Sciatic nerve (tissue), 2 donors: ENCODE measurements around the gene MAU2. TPM values are rescaled to one million over a fixed set of nuclear protein-coding genes. Genes with fewer than 3 reads are reported as not detected.
A peak's percentile ranks its signal among the peaks of the same experiment; 100 is the strongest.
"Not testable (repeated sequence)": the region's sequence is repeated elsewhere in the genome, so short reads cannot be mapped to it uniquely, and the experiment has no call there.

ENCODE experiments used
- ATAC-seq: fragments of 200-7000 bp; cut with Tn5 transposase; one replicate; pipeline ENCODE4 v1.9.1; 2020; ENCODE audit warnings: mild to moderate bottlenecking, moderate library complexity
- DNase-seq: peaks from one replicate; pipeline ENCODE4 v3.0.0-alpha.2; 2020; ENCODE audit warnings: low spot score
- intact Hi-C: fragments of 100-400 bp; cut with DNase I; formaldehyde crosslinking; loops from one replicate; pipeline ENCODE4 v1.14.2; 2022
- total RNA-seq: library from RNA; stranded (reverse); fragmentation: NEBNext Ultra II Directional; extraction: Animal tissue kit (Norgen Biotek cat#: 25700); gene quantifications from one replicate; pipeline ENCODE4 v1.2.1, GENCODE V29; 2021
- donor health status: DM: no; HTN: no; CAD: no.
- donor health status: DM: no; HTN: no; CAD: no.

The MAU2 gene
- total RNA-seq, 1 donor from 2014 or later: 78.5 TPM

- DNase-seq: no peak
- ATAC-seq: peak; percentile 77
- intact Hi-C loops: loop anchor here (5.0 kb wide), 1 partner anchor 126 kb away; no protein-coding TSS in a partner anchor
These were observed 46.1 kb downstream of the MAU2 start for GRCh38 chr19:19366434-19367396.

- intact Hi-C loops: loop anchor here (5.0 kb wide), 1 partner anchor 124 kb away; no protein-coding TSS in a partner anchor
- DNase-seq (no peak), ATAC-seq (no peak)
These were observed 47.5 kb downstream of the MAU2 start for GRCh38 chr19:19368087-19368486.

- intact Hi-C loops: no loop called here
- ATAC-seq (no peak), DNase-seq (no peak)
These were observed 50.4 kb downstream of the MAU2 start for GRCh38 chr19:19371059-19371458.

DNA sequence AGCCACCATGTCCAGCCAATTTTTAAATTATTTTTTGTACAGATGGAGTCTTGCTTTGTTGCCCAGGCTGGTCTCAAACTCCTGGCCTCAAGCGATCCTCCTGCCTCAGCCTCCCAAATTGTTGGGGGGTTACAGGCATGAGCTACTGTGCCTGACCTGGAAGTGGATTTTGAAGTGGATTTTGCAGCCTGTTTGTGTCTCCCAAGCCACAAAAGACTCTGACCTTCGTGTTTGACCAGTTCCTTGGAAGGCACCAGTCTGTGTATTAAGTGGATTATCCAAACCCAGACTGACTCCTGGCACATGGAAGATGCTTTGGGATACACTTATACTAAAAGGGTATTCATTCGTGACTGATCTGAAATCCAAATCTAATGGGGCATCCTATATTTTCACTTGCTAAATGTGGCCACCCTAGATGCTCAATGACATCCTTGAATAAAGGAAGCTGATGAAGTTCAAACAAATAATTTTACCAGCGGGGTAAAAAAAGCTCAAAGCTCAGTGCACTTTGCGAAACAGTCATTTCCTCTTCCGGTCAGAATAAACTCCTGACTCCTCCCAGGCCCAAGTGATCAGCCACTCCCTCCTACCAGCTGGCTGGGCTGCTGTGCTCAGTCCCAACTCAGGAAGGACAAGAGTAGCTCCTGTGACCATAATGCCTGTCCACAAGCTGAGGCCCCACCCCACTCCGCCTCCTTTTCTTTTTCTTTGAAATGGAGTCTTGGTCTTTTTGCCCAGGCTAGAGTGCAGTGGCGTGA, 52.2 kb downstream of the MAU2 start:
- no peak for DNase-seq
- intact Hi-C loops: no loop called here
- peak; percentile 86 for ATAC-seq

DNA sequence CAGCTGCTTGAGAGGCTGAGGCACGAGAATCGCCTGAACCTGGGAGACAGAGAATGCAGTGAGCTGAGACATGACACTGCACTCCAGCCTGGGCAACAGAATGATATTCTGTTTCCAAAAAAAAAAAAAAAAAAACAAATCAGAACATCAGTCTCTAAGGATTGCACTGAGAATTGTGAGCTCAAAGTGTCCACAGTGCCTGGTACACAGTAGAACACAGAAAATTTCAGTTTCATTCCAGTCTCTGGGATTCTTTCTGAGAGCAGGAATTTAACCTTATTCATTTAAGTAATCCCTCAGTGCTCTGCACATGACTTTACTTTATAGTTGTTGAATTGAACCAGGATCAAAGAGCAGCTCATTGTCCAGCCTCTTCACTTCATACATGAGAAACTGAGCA, 58.9 kb downstream of the MAU2 start:
- intact Hi-C loops: no loop called here
- ATAC-seq (peak; percentile 60), DNase-seq (no peak)

DNA sequence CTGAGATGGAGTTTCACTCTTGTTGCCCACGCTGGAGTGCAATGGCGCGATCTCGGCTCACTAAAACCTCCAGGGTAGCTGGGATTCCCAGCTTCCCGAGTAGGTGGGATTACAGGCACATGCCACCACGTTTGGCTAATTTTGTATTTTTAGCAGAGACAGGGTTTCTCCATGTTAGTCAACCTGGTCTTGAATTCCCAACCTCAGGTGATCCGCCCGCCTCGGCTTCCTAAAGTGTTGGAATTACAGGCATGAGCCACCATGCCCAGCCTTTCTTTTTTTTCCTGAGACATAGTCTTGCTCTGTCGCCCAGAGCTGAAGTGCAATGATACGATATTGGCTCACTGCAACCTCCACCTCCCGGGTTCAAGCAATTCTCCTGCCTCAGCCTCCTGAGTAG, 59.7 kb downstream of the MAU2 start:
- DNase-seq, ATAC-seq, intact Hi-C loops: not testable (repeated sequence)

DNA sequence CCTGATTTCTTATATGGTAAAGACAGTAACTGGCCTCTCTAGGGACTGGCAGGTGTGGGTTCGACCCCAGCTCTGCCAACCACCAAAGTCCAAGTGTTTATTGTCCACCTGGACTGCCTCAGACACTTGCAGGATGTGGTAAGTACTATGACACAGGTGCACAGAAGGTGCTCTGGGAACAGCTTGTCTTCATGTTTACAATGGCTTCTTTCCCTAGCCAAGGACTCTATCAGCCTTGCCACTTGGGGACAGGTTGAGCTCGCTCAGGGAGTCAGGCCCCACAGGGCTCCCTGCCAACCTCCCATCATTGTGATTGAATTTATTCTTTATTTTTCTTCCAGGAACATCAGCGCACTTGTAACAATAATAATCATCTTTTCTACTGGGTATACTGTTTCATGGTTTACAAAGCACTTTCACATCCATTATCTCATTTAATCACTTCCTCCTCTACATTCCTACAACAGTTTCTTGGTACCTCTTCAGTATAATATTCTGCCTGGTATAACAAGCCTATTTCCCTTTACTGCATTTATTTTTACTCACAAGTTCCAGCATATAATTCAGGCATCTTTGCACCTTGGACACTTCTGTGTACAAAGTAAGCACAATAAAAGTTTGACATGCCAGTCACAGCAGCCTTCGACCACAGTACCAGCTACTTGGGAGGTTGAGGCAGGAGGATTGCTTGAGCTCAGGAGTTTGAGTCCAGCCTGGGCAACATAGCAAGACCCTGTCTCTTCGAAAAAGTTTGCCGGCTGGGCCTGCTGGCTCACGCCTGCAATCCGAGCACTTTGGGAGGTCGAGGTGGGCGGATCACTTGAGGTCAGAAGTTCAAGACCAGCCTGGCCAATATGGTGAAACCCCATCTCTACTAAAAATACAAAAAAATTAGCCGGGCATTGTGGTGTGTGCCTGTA, 60.6 kb downstream of the MAU2 start:
- intact Hi-C loops: no loop called here
- ATAC-seq (no peak), DNase-seq (no peak)

DNA sequence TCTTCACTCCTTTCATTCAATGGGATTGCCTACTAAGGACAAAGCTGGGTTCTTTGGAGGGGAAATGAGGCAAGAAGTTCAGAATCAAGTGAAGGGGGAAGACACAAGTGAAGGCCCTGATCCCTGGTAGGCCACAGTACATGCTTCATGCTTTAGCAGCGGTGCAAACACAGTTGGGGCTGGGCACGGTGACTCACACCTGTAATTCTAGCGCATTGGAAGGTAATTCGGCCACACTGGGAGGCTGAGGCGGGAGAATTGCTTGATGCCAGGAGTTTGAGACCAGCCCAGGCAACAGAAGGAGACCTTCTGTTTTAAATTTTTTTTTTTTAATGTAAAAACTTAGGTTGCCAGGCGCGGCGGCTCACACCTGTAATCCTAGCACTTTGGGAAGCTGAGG, 61.5 kb downstream of the MAU2 start:
- no peak for ATAC-seq
- DNase-seq: no peak
- intact Hi-C loops: no loop called here

DNA sequence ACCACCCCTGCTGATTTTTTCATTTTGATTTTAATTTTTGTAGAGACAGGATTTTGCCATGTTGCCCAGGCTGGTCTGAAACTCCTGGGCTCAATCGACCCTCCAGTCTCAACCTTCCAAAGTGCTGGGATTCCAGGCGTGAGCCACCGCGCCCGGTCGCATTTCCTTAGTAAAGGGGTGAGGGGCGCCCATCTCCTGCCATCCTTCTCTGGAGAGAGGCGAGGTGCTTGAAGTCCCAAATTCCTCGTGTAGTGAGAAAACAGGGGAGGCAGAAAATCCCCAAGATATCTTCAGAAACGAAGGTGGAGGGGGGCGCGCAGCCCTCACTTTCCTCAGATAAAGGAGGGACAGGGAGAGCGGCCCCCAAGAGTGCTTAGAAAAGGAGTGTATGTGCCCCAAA, 63.9 kb downstream of the MAU2 start:
- no peak for DNase-seq
- intact Hi-C loops: no loop called here
- no peak for ATAC-seq

- ATAC-seq: peak; percentile 99
- intact Hi-C loops: no loop called here
- DNase-seq: peak; percentile 100
These were observed 64.7 kb downstream of the MAU2 start for GRCh38 chr19:19385131-19385895.

- DNase-seq (peak; percentile 72), ATAC-seq (no peak)
- intact Hi-C loops: no loop called here
These were observed 65.6 kb downstream of the MAU2 start for GRCh38 chr19:19385896-19386869.

DNA sequence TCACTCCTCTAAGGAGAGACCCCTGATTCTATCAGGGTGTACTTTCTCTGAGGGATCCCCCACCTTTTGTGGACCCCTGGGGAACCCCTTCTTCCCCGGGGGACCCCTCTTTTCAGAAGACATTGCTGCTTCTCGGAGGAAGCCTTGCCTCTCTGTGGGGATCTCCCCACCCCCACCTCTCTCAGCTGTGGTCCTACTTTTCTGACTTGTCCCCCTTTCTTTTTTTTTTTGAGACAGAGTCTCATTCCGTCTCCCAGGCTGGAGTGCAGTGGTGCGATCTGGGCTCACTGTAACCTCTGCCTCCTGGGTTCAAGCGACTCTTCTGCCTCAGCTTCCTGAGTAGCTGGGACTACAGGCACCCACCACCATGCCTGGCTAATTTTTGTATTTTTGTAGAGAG, 66.5 kb downstream of the MAU2 start:
- intact Hi-C loops: no loop called here
- ATAC-seq (no peak), DNase-seq (no peak)

DNA sequence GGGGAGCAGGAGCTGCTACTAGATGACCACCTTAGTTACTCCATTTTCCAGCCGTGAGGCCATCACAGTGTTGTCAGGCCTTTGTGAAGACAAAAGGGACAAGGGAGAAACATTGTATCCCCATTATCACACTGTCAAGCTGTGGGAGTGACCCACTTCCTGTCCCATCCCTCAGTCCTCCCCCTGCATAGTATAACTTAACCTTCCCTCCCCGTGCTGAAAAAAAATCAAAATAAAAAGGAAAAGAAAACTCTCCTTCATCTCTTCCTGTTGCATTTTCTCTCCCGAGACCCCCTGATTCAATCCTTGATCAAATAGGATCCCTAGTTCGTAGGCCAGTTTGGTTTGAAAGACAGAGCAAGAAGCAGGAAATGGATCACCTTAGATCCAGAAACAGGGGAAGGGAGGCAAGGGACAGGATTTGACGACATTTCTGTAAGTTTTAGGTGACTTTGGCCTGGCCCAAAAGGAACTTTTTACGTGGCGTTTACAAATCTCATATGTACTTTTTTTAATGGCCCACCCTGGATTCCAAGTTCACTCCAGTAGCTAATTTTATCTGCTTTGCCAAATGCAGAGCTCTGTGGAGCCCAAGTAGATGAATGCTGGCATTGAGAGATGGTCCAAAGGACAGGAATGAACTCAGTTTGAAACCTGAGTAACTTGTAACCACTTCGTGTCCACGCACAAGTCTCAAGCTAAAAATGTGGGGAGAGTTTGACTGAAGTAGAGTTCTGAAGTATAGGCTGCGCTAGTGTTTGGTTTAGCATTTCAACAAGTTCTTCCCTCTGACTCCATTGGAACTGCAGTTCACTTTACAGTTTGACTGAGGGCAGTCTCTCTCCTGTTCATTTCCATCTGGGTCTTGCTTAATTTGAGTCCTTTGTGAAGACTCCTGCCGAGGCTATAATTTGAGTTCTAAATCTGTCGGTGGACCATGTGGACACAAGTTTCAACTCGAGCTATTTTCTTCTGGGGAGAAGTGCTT, 68.2 kb downstream of the MAU2 start:
- intact Hi-C loops: no loop called here
- no peak for DNase-seq
- ATAC-seq: no peak

- intact Hi-C loops, DNase-seq, ATAC-seq: not testable (repeated sequence)
These were observed 69.1 kb downstream of the MAU2 start for GRCh38 chr19:19389683-19390082.

GRCh38 chr19:19394333-19394732, 73.7 kb downstream of the MAU2 start:
- ATAC-seq, DNase-seq: not testable (repeated sequence)
- intact Hi-C loops: loop anchor here (2.0 kb wide), 1 partner anchor 14 kb away; no protein-coding TSS in a partner anchor
